Neuronal stem cell (in vitro differentiated cells): ENCODE results near the gene GIPC2. TPM values are rescaled to one million over a fixed set of nuclear protein-coding genes. Genes with fewer than 3 reads are reported as not detected.

Experiments
- DNase-seq: peaks from one replicate; pipeline ENCODE4 v3.0.0-alpha.2; 2013; ENCODE audit warnings: low spot score
- H2AFZ ChIP-seq: one replicate; pipeline ENCODE4 v1.6.1; 2013; ENCODE audit warnings: mild to moderate bottlenecking, low read length, inconsistent platforms
- H2AK5ac ChIP-seq: 2 replicates; pipeline ENCODE4 v1.6.1; 2013; ENCODE audit warnings: low read depth, mild to moderate bottlenecking, inconsistent platforms, low read length, moderate library complexity, mixed read lengths
- H2BK120ac ChIP-seq: 2 replicates; pipeline ENCODE4 v1.6.1; 2013; ENCODE audit warnings: low read depth, mild to moderate bottlenecking, inconsistent platforms, low read length, moderate library complexity, mixed read lengths
- H2BK12ac ChIP-seq: one replicate; pipeline ENCODE4 v1.6.1; 2013; ENCODE audit warnings: low read length, inconsistent platforms
- H2BK15ac ChIP-seq: 2 replicates; pipeline ENCODE4 v1.6.1; 2013; ENCODE audit warnings: mild to moderate bottlenecking, low read length, inconsistent platforms, mixed read lengths
- H2BK5ac ChIP-seq: one replicate; pipeline ENCODE4 v1.6.1; 2013; ENCODE audit warnings: inconsistent platforms, mild to moderate bottlenecking, low read length, moderate library complexity
- H3K14ac ChIP-seq: one replicate; pipeline ENCODE4 v1.6.1; 2013; ENCODE audit warnings: low read length, inconsistent platforms
- H3K18ac ChIP-seq: 2 replicates; pipeline ENCODE4 v1.6.1; 2013; ENCODE audit warnings: low read length, inconsistent platforms
- H3K23ac ChIP-seq: 2 replicates; pipeline ENCODE4 v1.6.1; 2013; ENCODE audit warnings: low read depth, mild to moderate bottlenecking, mixed read lengths, low read length, inconsistent platforms; ENCODE audit not compliant: poor library complexity
- H3K27ac ChIP-seq: replicated peaks from 3 replicates; pipeline ENCODE4 v1.5.1; 2013; ENCODE audit warnings: low read length, inconsistent platforms
- H3K27me3 ChIP-seq, 3 experiments: 2 replicates each; pipeline ENCODE4 v1.6.1; 2013; ENCODE audit warnings: low read length in 3 of 3, mild to moderate bottlenecking in 2 of 3, inconsistent platforms in 1 of 3, low read depth in 1 of 3, mixed read lengths in 1 of 3, moderate library complexity in 1 of 3; ENCODE audit not compliant: control insufficient read depth in 3 of 3, insufficient read depth in 3 of 3
- H3K36me3 ChIP-seq, 2 donors: replicated peaks in 1 of 2; 2 replicates each; pipeline ENCODE4 v1.6.1; 2013; ENCODE audit warnings: low read length in 2 of 2; ENCODE audit not compliant: control insufficient read depth in 2 of 2, insufficient read depth in 2 of 2
- H3K4ac ChIP-seq: 2 replicates; pipeline ENCODE4 v1.6.1; 2013; ENCODE audit warnings: inconsistent platforms, mild to moderate bottlenecking, low read length, moderate library complexity
- H3K4me1 ChIP-seq, 2 donors: 1 replicate in 1 of 2; 2 replicates in 1 of 2; pipeline ENCODE4 v1.6.1; 2013; ENCODE audit warnings: low read length in 2 of 2, low read depth in 1 of 2; ENCODE audit not compliant: control insufficient read depth in 2 of 2, insufficient read depth in 1 of 2
- H3K4me2 ChIP-seq: one replicate; pipeline ENCODE4 v1.6.1; 2013; ENCODE audit warnings: mild to moderate bottlenecking, low read length, inconsistent platforms; ENCODE audit not compliant: insufficient read depth, poor library complexity, severe bottlenecking
- H3K4me3 ChIP-seq, 2 donors: 2 replicates each; pipeline ENCODE4 v1.5.1; 2013; ENCODE audit warnings: low read length in 2 of 2, mild to moderate bottlenecking in 2 of 2, inconsistent platforms in 1 of 2, moderate library complexity in 1 of 2
- H3K79me1 ChIP-seq: one replicate; pipeline ENCODE4 v1.6.1; 2013; ENCODE audit warnings: low read depth, mild to moderate bottlenecking, inconsistent platforms, low read length, moderate library complexity
- H3K9ac ChIP-seq: one replicate; pipeline ENCODE4 v1.6.1; 2013; ENCODE audit warnings: mild to moderate bottlenecking, low read depth, low read length, inconsistent platforms; ENCODE audit not compliant: poor library complexity
- H3K9me3 ChIP-seq, 2 donors: replicated peaks in 1 of 2; 2 replicates each; pipeline versions ENCODE3 to v1.6.1; 2013; ENCODE audit warnings: low read length in 2 of 2, mild to moderate bottlenecking in 2 of 2, inconsistent platforms in 1 of 2, low read depth in 1 of 2, mixed read lengths in 1 of 2, moderate library complexity in 1 of 2; ENCODE audit not compliant: control insufficient read depth in 2 of 2, insufficient read depth in 1 of 2
- H4K8ac ChIP-seq: one replicate; pipeline ENCODE4 v1.6.1; 2013; ENCODE audit warnings: low read depth, mild to moderate bottlenecking, inconsistent platforms, low read length, moderate library complexity
- H4K91ac ChIP-seq: one replicate; pipeline ENCODE4 v1.6.1; 2013; ENCODE audit warnings: low read length, low read depth, mild to moderate bottlenecking, inconsistent platforms; ENCODE audit not compliant: poor library complexity
- WGBS, 2 donors: extraction: QIAGEN DNeasy Blood & Tissue Kit; methylation state at CpG; one replicate each; pipeline ENCODE4 v1.1.7; 2013; ENCODE audit warnings: missing lambda C conversion rate in 2 of 2, mixed read lengths in 1 of 2; ENCODE audit not compliant: insufficient read length in 2 of 2, insufficient replicate concordance in 1 of 2; ENCODE audit errors: extremely low coverage in 2 of 2; 5-methylcytosine and 5-hydroxymethylcytosine counted together
- small RNA-seq: library from polyadenylated mRNA; stranded (forward); fragments of <200 nt; extraction: miRNeasy Mini kit (QIAGEN cat#:217004); gene quantifications from one replicate; pipeline ENCODE3, GENCODE V24; 2013; ENCODE audit not compliant: insufficient read depth

Gene GIPC2

GRCh38 chr1:78184460-78185072 is 138.8 kb downstream of the GIPC2 start:
- Histone ChIP-seq H2AFZ (no peak overlapping the region), H2BK5ac (no peak overlapping the region), H3K23ac (no peak overlapping the region), H3K18ac (no peak overlapping the region), H3K4me2 (no peak overlapping the region), H3K27me3 (no peaks in the 10 kb centered on the region), H2BK12ac (no peak overlapping the region), H3K4me3 (no peak overlapping the region), H4K8ac (no peak overlapping the region), H3K4me1 (no peaks in the 10 kb centered on the region), H3K79me1 (no peaks in the 10 kb centered on the region), H3K14ac (no peak overlapping the region), H2AK5ac (no peak overlapping the region), H3K4ac (no peak overlapping the region), H2BK15ac (no peak overlapping the region), H4K91ac (no peak overlapping the region), H3K27ac (no peak overlapping the region), H3K9me3 (no peaks in the 10 kb centered on the region), H2BK120ac (no peak overlapping the region), H3K9ac (no peak overlapping the region), H3K36me3 (no peaks in the 10 kb centered on the region)
- no peak for DNase-seq
- no CpG with 5 or more reads among the region's 3 CpGs for WGBS, 2 donors

Small RNA genes within 50 kb of the gene (small RNA-seq; reads per million reads assigned to genes)
- gene AC103591.3 (not detected), gene RNA5SP22 (not detected), gene RNU6-1102P (not detected)
